Panc1 (cell line): Measurements from ENCODE around the gene PRKAG2. TPM values are rescaled to one million over a fixed set of nuclear protein-coding genes. Genes with fewer than 3 reads are reported as not detected.

Experiments
- ATAC-seq: fragments of 200-7000 bp; cut with Tn5 transposase; 2 replicates; pipeline ENCODE4 v1.9.1; 2020; ENCODE audit warnings: mild to moderate bottlenecking, moderate library complexity
- BruUV-seq: library from RNA; stranded (reverse); fragments of 400-500 nt; replicated peaks from 2 replicates; lab custom pipeline; 2021; lab: Mats Ljungman, UMichigan
- CTCF ChIA-PET: fragments of 300-600 bp; sonication (Branson Sonifier 250); formaldehyde crosslinking; loops from one replicate; lab custom pipeline; 2022; ENCODE audit warnings: antibody characterized with exemption; lab: Charles Lee
- POLR2A ChIA-PET: fragments of 300-600 bp; sonication (Branson Sonifier 250); formaldehyde crosslinking; loops from one replicate; lab custom pipeline; 2022; ENCODE audit warnings: antibody characterized with exemption; lab: Charles Lee
- DNase-seq: peaks from one replicate; pipeline ENCODE4 v3.0.0-alpha.2; 2010; ENCODE audit warnings: low read depth, low spot score
- H3K27ac ChIP-seq: 2 replicates; pipeline ENCODE4 v1.5.1; 2011; ENCODE audit warnings: mild to moderate bottlenecking, low read length, inconsistent platforms
- H3K27me3 ChIP-seq: fragments of 200-500 bp; sonication (Bioruptor generic); 2 replicates; pipeline ENCODE4 v1.6.0; 2014; ENCODE audit warnings: low read length, inconsistent platforms; ENCODE audit not compliant: control insufficient read depth, insufficient read depth
- H3K36me3 ChIP-seq: fragments of 200-500 bp; sonication (Bioruptor generic); 2 replicates; pipeline ENCODE4 v1.5.1; 2014; ENCODE audit warnings: inconsistent platforms, mild to moderate bottlenecking, low read length, moderate library complexity; ENCODE audit not compliant: control insufficient read depth, insufficient read depth
- H3K4me1 ChIP-seq: 2 replicates; pipeline ENCODE4 v1.5.1; 2011; ENCODE audit warnings: inconsistent platforms, mild to moderate bottlenecking, low read length, moderate library complexity; ENCODE audit not compliant: control insufficient read depth, insufficient read depth
- H3K4me3 ChIP-seq, 2 experiments: 2 replicates each; pipeline ENCODE4 v1.5.1; 2011 to 2012; ENCODE audit warnings: low read depth in 2 of 2, low read length in 2 of 2, mild to moderate bottlenecking in 2 of 2, inconsistent platforms in 1 of 2, moderate library complexity in 1 of 2
- H3K9me3 ChIP-seq: fragments of 200-500 bp; sonication (Bioruptor generic); 2 replicates; pipeline ENCODE4 v1.5.1; 2014; ENCODE audit warnings: low read depth, mild to moderate bottlenecking, inconsistent platforms, low read length, moderate library complexity; ENCODE audit not compliant: control insufficient read depth, insufficient read depth
- POLR2AphosphoS5 ChIP-seq: IDR thresholded peaks from 2 replicates; pipeline ENCODE4 v1.6.1; 2012; ENCODE audit warnings: mild to moderate bottlenecking, low read depth, low read length, moderate library complexity
- SIN3A ChIP-seq: IDR thresholded peaks from 2 replicates; pipeline ENCODE4 v1.6.1; 2012; ENCODE audit warnings: low read depth, mild to moderate bottlenecking, low read length, moderate library complexity, borderline replicate concordance; ENCODE audit not compliant: insufficient read depth
- TCF7L2 ChIP-seq: IDR thresholded peaks from 2 replicates; pipeline ENCODE4 v1.6.1; 2011; ENCODE audit warnings: mild to moderate bottlenecking, low read depth, low read length, inconsistent platforms
- in situ Hi-C: cut with HindIII; loops from 2 replicates; pipeline ENCODE4 v1.10.0; 2016; ENCODE audit warnings: low sequenced_read_pairs, low pct_unique_long_range_greater_than_20kb
- intact Hi-C: fragments of 100-400 bp; cut with micrococcal nuclease; formaldehyde crosslinking; loops from one replicate; pipeline ENCODE4 v1.10.0; 2022; ENCODE audit not compliant: unreplicated experiment
- total RNA-seq: library from RNA; stranded (reverse); gene quantifications from one replicate; pipeline ENCODE4 v1.2.1, GENCODE V29; 2021; ENCODE audit not compliant: unreplicated experiment
- TF ChIP-seq, protein P1 (sequence below), 2 experiments: IDR thresholded peaks; 2 replicates each; pipeline ENCODE4 v1.6.1; 2011 to 2012; ENCODE audit warnings: low read depth in 2 of 2, control low read depth in 1 of 2, low read length in 1 of 2, mild to moderate bottlenecking in 1 of 2, moderate library complexity in 1 of 2; ENCODE audit not compliant: insufficient read depth in 1 of 2
- TF ChIP-seq, protein P2 (sequence below): fragments of 450-650 bp; IDR thresholded peaks from 2 replicates; pipeline ENCODE4 v1.5.1; 2017; ENCODE audit warnings: mild to moderate bottlenecking

Gene PRKAG2
- total RNA-seq, 1 experiment from 2014 or later = 71.6 TPM

DNA sequence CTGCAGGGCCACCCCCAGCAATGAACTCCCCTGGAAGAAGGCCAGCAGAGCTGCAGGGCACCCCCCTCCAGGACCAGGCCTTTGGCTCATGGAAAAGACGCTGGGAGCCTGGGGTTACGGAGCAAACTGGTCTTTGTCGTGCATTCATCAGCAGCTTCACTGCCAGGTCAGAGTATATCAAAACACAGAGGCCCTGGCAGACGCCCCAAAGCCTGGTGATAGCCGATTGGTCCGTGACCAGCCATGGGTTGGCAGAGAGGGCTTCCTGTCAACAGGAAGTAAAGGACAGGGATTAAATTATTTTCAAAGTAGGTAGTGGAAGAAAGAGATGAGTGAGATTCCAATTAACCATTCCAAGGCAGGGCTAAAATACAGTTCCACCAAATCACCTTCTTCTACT lies 9.0 kb downstream of the PRKAG2 start:
- TF ChIP-seq SIN3A (no peak), POLR2AphosphoS5 (no peak), TCF7L2 (no peak)
- TF ChIP-seq, protein P1, sequence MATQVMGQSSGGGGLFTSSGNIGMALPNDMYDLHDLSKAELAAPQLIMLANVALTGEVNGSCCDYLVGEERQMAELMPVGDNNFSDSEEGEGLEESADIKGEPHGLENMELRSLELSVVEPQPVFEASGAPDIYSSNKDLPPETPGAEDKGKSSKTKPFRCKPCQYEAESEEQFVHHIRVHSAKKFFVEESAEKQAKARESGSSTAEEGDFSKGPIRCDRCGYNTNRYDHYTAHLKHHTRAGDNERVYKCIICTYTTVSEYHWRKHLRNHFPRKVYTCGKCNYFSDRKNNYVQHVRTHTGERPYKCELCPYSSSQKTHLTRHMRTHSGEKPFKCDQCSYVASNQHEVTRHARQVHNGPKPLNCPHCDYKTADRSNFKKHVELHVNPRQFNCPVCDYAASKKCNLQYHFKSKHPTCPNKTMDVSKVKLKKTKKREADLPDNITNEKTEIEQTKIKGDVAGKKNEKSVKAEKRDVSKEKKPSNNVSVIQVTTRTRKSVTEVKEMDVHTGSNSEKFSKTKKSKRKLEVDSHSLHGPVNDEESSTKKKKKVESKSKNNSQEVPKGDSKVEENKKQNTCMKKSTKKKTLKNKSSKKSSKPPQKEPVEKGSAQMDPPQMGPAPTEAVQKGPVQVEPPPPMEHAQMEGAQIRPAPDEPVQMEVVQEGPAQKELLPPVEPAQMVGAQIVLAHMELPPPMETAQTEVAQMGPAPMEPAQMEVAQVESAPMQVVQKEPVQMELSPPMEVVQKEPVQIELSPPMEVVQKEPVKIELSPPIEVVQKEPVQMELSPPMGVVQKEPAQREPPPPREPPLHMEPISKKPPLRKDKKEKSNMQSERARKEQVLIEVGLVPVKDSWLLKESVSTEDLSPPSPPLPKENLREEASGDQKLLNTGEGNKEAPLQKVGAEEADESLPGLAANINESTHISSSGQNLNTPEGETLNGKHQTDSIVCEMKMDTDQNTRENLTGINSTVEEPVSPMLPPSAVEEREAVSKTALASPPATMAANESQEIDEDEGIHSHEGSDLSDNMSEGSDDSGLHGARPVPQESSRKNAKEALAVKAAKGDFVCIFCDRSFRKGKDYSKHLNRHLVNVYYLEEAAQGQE (IDR thresholded peaks at IDR 0.05; ENCODE audit: insufficient read depth in 1 of 2, low read depth in 2 of 2, low read length in 1 of 2) = no peak
- BruUV-seq = no TSS peak
- Histone ChIP-seq H3K27ac (no peak overlapping the region), H3K4me1 (no peaks in the 10 kb centered on the region), H3K27me3 (no peaks in the 10 kb centered on the region), H3K36me3 (no peaks in the 10 kb centered on the region), H3K9me3 (no peaks in the 10 kb centered on the region), H3K4me3 (no peak overlapping the region)
- ATAC-seq = no peak
- ChIA-PET POLR2A (no interaction called here), CTCF (no interaction called here)
- intact Hi-C loops = no loop called here
- in situ Hi-C loops = no loop called here
- DNase-seq = no peak

DNA sequence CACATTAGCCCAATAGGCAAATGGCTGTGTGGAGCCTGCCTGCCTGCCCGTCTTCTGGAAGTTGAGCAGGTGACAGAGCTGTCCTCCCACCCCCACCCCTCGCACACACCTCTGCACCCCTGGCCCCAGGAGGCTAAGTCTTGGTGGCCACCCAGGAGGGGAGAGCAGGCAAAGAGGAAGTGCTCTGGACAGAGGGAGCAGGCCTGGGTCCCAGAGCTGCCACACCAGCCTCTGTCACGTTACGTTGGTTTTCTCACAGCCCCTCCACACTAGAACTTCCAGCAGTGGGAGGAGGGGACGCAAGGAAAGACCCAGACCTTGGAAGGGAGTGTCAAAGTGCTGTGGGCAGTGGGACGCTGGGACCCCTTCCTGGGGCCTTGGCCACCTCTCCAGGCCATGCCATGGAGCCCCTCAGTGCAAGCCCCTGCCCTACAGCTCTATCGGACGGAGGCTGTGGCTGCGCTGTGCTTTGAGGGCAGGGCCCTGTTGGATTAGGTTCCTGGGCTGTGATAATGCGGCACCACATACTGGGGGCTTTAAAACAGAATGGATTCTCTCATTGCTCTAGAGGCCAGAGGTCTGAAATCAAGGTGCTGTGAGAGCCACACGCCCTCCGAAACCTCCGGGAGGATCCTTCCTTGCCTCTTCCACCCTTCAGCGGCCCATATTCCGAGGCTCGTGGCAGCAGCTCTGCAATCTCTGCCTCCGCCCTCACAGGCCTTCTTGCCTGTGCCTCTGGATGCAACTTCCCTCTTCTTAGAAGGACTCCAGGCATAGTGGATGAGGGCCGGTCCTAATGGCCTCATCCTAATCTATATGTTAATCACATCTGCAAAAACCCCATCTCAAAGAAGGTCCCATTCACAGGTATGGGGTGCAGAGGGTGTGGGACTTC lies 9.9 kb downstream of the PRKAG2 start:
- no peak for ATAC-seq
- CTCF ChIA-PET = no interaction called here
- H3K4me1 ChIP-seq = no peaks in the 10 kb centered on the region
- DNase-seq = no peak
- TF ChIP-seq, protein P2, sequence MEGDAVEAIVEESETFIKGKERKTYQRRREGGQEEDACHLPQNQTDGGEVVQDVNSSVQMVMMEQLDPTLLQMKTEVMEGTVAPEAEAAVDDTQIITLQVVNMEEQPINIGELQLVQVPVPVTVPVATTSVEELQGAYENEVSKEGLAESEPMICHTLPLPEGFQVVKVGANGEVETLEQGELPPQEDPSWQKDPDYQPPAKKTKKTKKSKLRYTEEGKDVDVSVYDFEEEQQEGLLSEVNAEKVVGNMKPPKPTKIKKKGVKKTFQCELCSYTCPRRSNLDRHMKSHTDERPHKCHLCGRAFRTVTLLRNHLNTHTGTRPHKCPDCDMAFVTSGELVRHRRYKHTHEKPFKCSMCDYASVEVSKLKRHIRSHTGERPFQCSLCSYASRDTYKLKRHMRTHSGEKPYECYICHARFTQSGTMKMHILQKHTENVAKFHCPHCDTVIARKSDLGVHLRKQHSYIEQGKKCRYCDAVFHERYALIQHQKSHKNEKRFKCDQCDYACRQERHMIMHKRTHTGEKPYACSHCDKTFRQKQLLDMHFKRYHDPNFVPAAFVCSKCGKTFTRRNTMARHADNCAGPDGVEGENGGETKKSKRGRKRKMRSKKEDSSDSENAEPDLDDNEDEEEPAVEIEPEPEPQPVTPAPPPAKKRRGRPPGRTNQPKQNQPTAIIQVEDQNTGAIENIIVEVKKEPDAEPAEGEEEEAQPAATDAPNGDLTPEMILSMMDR = no peak
- TF ChIP-seq SIN3A (no peak), POLR2AphosphoS5 (no peak), TCF7L2 (no peak)
- TF ChIP-seq, protein P1 (IDR thresholded peaks at IDR 0.05; ENCODE audit: insufficient read depth in 1 of 2, low read depth in 2 of 2, low read length in 1 of 2) = no peak
- no peak overlapping the region for H3K27ac ChIP-seq
- intact Hi-C loops = no loop called here
- no peaks in the 10 kb centered on the region for H3K9me3 ChIP-seq
- H3K4me3 ChIP-seq = no peak overlapping the region
- POLR2A ChIA-PET = no interaction called here
- H3K36me3 ChIP-seq = no peaks in the 10 kb centered on the region
- in situ Hi-C loops = no loop called here
- no peaks in the 10 kb centered on the region for H3K27me3 ChIP-seq
- no TSS peak for BruUV-seq
